ENCODE measurements around the gene TSSK2. TPM values are rescaled to one million over a fixed set of nuclear protein-coding genes. Genes with fewer than 3 reads are reported as not detected.
A peak's percentile ranks its signal among the peaks of the same experiment; 100 is the strongest.

TSSK2 gene
- total and polyA plus RNA-seq, 2 of the 8 experiments (the other 6 are each of a cell fraction or from before 2014, with no cell fraction given), result not detected

- H4K8ac ChIP-seq (ENCODE audit: extremely low read depth, insufficient read depth, low read length), result no peak overlapping the region
- H3K9ac ChIP-seq (replicated peaks in 1 of 4; ENCODE audit: extremely low read depth in 1 of 4, low read depth in 3 of 4, low read length in 3 of 4), result no peak overlapping the region
- no peak overlapping the region for H3K4me2 ChIP-seq (ENCODE audit: insufficient read depth in 1 of 2, low read depth in 2 of 2, low read length in 2 of 2)
- WGBS, 2 experiments (ENCODE audit: extremely low coverage in 1 of 2, insufficient coverage in 1 of 2, insufficient read length in 1 of 2, insufficient replicate concordance in 2 of 2, low coverage in 1 of 2, low lambda C conversion rate in 2 of 2, missing lambda C conversion rate in 1 of 2), result 91% methylated on average over 11 of the region's 11 CpGs; no CpG with 5 or more reads in 1 of the 2 experiments
- no peak overlapping the region for H4K5ac ChIP-seq (ENCODE audit: insufficient read length, low read depth, low read length)
- H3K9me3 ChIP-seq (ENCODE audit: insufficient read depth in 2 of 2, low read depth in 1 of 2, low read length in 1 of 2), result no peaks in the 10 kb centered on the region
- no peaks in the 10 kb centered on the region for H3K79me1 ChIP-seq (ENCODE audit: low read depth, low read length)
- peak overlapping the region; percentile 39; the same call in 1 of the 2 replicates for H2BK5ac ChIP-seq (ENCODE audit: low read depth, low read length)
- no peak overlapping the region for H3K14ac ChIP-seq (ENCODE audit: insufficient read length)
- H4K20me1 ChIP-seq (replicated peaks in 1 of 2; ENCODE audit: control insufficient read depth in 1 of 2, insufficient read depth in 2 of 2, low read length in 2 of 2), result peaks cover 2 to 3% of the 10 kb centered on the region in 2 experiments
- POLR2A ChIA-PET (ENCODE audit: partially characterized antibody), result interaction anchor here (1.1 kb wide), 1 partner anchor 15 kb away, joined by 5 read pairs; the partner anchor contains the start of gene DGCR2
- H2BK15ac ChIP-seq (ENCODE audit: low read length), result no peak overlapping the region
- no peak overlapping the region for H2BK20ac ChIP-seq (ENCODE audit: low read length)
- no peak overlapping the region for H3K18ac ChIP-seq (ENCODE audit: extremely low read depth, low read length)
- H3K79me2 ChIP-seq (ENCODE audit: control insufficient read depth in 1 of 2, insufficient read depth in 2 of 2, low read length in 2 of 2), result no peaks in the 10 kb centered on the region
- no peak overlapping the region for H2BK120ac ChIP-seq (replicated peaks; ENCODE audit: low read depth, low read length)
- H2AFZ ChIP-seq (ENCODE audit: low read length), result no peak overlapping the region
- CTCF ChIA-PET (ENCODE audit: partially characterized antibody), result interaction anchor here (1.2 kb wide), 1 partner anchor 11 kb away, joined by 3 read pairs; no protein-coding TSS in a partner anchor
- no peak overlapping the region for H3K56ac ChIP-seq (replicated peaks; ENCODE audit: insufficient read length, low read depth, low read length)
- no peak overlapping the region for H4K91ac ChIP-seq (replicated peaks; ENCODE audit: insufficient read length, low read length)
- no peak overlapping the region for H3K23ac ChIP-seq (ENCODE audit: insufficient read length)
- H3K4me3 ChIP-seq (ENCODE audit: extremely low read depth in 1 of 4, insufficient read depth in 2 of 4, low read depth in 3 of 4, low read length in 4 of 4), result no peak overlapping the region
- H2AK5ac ChIP-seq (ENCODE audit: low read depth, low read length), result no peak overlapping the region
- FAIRE-seq (no peak), DNase-seq (ENCODE audit: low read depth in 1 of 2, low spot score in 2 of 2) (no peak)
- no peak overlapping the region for H3K27ac ChIP-seq (ENCODE audit: low read depth, low read length)
- peaks cover 10 to 38% (median 34%) of the 10 kb centered on the region in 4 experiments; a peak in 6 of 8 replicates for H3K36me3 ChIP-seq (ENCODE audit: control insufficient read depth in 2 of 4, insufficient read depth in 4 of 4, low read length in 3 of 4)
- H2BK12ac ChIP-seq (ENCODE audit: low read depth, low read length), result no peak overlapping the region
- H3K23me2 ChIP-seq (ENCODE audit: low read depth, low read length), result no peaks in the 10 kb centered on the region
- H3K27me3 ChIP-seq (replicated peaks in 1 of 4; ENCODE audit: control insufficient read depth in 3 of 4, extremely low read depth in 1 of 4, insufficient read depth in 3 of 4, low read length in 3 of 4), result no peaks in the 10 kb centered on the region
- H3K4ac ChIP-seq (replicated peaks; ENCODE audit: insufficient read length, low read depth, low read length), result no peak overlapping the region
- H3K4me1 ChIP-seq (replicated peaks in 1 of 4; ENCODE audit: control insufficient read depth in 3 of 4, insufficient read depth in 4 of 4, low read length in 3 of 4), result no peaks in the 10 kb centered on the region
- no peak for TF ChIP-seq TAF7 (optimal IDR thresholded peaks at IDR 0.05; ENCODE audit: borderline replicate concordance, low read depth, low read length)
- TF ChIP-seq FOSL1 (IDR thresholded peaks at IDR 0.05; ENCODE audit: insufficient read depth, low read depth, low read length), result no peak
- no peak for TF ChIP-seq SIX5 (IDR thresholded peaks at IDR 0.05; ENCODE audit: low read depth, low read length)
- TF ChIP-seq TAF1 (IDR thresholded peaks at IDR 0.05; ENCODE audit: low read depth, low read length), result no peak
- TF ChIP-seq RXRA (IDR thresholded peaks at IDR 0.05; ENCODE audit: insufficient read depth, low read depth, low read length), result no peak
- no peak for TF ChIP-seq CTBP2 (IDR thresholded peaks at IDR 0.05; ENCODE audit: borderline replicate concordance, insufficient read depth, insufficient read length, low read length)
Observed at GRCh38 chr22:19137384-19138216, 6.5 kb downstream of the TSSK2 start.

Measured in H1 (cell line).